NCI-H1694 (cell line): ENCODE results near the gene TMPRSS3.

Experiments
- DNase-seq: peaks from one replicate; lab custom pipeline; 2025; lab: John Stamatoyannopoulos, UW

The TMPRSS3 gene

GRCh38 chr21:42350318-42350910 is 45.4 kb downstream of the TMPRSS3 start:
- no peak for DNase-seq

DNA sequence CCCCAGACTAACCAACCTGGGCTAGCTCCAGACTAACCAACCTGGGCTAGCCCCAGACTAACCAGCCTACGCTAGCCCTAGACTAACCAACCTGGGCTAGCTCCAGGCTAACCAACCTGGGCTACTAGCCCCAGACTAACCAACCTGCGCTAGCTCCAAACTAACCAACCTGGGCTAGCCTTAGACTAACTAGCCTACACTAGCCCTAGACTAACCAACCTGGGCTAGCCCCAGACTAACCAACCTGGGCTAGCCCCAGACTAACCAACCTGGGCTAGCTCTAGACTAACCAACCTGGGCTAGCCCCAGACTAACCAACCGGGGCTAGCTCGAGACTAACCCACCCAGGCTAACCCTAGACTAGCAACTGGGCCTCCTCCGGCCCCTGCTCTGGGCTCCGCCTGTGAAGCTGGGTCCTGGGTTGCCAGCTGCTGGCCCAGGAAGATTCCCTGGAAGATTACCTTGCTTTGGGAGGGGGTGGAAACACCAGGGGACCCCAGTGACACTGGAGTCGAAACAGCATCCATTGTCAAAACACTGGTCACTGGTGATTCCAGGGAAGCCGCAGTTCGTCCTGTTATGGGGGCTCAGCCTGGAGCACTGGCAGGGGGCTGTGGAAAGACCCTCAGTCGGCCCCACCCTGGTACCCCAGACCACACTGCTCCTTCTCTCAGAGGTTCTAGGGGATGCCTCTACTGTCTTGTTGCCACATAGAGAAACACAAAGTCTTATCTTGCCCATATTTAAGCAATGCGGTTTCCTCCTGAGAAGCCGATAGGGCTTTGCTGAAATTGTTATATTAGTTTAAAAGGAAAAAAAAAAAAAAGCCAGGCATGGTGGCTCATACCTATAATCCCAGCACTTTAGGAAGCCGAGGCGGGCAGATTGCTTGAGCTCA is 46.2 kb downstream of the TMPRSS3 start:
- DNase-seq, result no peak

GRCh38 chr21:42348762-42349161 is 47.1 kb downstream of the TMPRSS3 start:
- no peak for DNase-seq

- no peak for DNase-seq
Observed at GRCh38 chr21:42347601-42348327, 48.1 kb downstream of the TMPRSS3 start.

DNA sequence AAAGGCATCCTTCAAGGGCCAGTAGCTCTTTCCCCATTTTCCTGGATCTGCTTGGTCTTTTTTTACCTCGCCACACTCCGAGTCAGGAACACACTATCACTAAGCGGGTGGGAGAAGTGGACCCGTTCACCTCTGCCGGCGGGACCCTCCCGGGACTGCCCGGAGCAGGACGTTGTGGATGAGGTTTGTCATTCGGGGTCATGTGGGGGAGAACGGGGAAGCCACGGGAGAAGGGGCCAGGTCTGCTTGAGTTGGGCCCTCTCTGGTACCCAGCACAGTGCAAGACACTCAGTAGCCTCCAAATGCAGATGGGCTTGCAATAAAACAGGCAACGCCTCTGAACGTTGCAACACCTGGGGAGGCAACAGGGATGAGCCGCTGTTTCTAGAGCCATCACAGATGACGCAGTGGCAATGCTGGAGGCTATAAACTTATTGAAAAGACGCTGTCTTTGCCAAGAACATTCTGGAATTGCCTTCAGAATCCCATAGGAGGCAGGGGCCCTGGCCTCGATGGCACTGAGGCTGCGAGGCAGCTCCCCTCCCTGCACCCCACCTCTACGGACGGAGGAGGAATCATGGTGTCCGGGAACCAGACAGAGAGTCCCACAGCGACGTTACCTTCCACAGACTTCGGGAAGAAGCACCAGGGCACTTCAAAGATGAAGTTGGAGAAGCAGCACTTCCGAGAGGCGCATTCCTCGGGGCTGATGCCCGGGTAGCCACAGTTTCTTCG is 48.8 kb downstream of the TMPRSS3 start:
- DNase-seq, result no peak

DNA sequence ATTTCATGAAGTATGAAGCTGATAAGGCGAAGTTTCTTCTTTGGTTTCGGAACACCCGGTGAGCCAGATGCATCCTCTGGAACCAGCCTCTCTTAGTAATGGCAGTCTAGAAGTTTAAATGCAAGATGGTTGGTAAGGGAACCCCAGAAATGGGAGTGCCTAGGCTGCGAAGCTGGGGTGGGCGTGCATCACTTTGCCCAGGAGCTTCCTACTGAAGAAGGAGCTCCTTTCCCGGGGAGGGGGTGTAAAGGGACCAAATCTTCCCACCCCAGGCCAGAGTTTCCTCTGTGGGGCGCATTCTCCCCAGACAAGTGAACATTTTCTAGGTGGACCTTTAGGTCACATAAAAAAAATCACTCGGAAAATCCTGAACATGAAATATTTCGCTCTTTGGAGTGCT is 49.4 kb downstream of the TMPRSS3 start:
- DNase-seq, result no peak

GRCh38 chr21:42344631-42345030 is 51.2 kb downstream of the TMPRSS3 start:
- no peak for DNase-seq

- DNase-seq, result no peak
Observed at GRCh38 chr21:42343963-42344510, 51.8 kb downstream of the TMPRSS3 start.

DNA sequence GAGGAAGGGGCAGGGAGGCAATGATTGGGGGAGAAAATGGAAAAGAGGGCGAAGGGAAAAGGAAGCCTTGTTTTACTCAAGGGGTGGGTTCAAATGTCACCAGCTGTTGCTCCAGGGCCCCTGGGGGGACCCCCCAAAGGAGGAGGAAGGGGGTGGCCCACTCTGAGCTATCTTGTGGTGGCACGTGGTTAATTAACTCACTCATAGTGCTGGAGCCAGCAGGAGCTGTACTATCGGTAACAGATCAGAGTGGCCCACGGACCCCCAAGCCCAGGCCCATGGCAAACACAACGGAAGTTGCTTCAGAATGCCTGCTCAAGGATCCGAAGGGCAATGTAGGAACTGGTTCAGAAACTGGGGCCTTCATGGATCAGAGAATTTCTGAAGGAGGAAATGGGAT is 52.3 kb downstream of the TMPRSS3 start:
- no peak for DNase-seq

DNA sequence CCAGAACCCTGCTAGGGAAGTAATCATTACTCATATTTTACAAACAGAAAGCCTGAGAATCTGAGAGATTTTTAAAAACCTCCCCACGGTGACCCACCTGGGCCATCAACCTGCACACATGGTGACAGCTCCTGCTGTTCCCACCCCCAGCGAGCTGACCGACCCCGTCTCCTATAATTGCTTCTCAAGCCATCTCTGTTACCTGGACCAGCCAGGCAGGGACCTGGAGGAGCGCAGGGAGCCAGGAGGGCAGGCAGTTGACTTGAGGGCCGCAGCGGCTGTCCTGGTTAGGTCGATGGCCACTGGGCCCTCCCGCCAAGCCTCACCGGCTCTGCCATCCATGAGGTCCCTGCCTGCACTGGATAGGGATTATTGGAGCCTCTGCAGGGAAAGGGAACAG is 52.8 kb downstream of the TMPRSS3 start:
- DNase-seq, result no peak

DNA sequence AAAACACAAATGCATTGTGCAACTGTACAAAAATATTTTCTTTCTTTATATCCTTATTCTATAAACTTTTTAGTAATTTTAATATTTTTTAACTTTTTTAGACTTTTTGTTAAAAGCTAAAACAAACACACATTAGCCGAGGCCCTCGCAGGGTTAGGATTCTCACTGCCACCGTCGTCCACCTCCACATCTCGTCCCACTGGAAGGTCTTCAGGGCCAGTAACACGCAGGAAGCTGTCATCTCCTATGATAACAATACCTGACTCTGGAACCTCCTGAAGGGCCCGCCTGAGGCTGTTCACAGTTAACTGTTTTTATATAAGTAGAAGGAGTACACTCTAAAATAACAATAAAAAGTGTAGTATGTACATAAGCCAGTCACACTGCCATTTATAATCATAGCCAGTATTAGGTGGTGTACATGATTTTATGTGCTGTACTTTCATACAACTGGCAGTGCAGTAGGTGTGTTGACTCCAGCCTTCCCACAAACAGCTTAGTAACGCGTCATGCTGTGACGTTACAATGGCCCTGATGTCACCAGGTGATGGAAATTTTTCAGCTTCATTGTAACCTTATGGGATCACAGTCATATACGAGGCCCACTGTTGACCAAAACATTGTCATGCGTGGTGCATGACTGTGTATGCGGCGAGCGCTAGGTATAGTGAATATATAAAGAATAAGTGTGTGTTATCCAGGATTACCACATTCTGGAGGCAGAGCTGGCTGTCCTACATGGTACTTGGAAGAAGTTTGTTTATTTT is 53.9 kb downstream of the TMPRSS3 start:
- DNase-seq, result no peak

- no peak for DNase-seq
Observed at GRCh38 chr21:42340187-42341050, 55.4 kb downstream of the TMPRSS3 start.

DNA sequence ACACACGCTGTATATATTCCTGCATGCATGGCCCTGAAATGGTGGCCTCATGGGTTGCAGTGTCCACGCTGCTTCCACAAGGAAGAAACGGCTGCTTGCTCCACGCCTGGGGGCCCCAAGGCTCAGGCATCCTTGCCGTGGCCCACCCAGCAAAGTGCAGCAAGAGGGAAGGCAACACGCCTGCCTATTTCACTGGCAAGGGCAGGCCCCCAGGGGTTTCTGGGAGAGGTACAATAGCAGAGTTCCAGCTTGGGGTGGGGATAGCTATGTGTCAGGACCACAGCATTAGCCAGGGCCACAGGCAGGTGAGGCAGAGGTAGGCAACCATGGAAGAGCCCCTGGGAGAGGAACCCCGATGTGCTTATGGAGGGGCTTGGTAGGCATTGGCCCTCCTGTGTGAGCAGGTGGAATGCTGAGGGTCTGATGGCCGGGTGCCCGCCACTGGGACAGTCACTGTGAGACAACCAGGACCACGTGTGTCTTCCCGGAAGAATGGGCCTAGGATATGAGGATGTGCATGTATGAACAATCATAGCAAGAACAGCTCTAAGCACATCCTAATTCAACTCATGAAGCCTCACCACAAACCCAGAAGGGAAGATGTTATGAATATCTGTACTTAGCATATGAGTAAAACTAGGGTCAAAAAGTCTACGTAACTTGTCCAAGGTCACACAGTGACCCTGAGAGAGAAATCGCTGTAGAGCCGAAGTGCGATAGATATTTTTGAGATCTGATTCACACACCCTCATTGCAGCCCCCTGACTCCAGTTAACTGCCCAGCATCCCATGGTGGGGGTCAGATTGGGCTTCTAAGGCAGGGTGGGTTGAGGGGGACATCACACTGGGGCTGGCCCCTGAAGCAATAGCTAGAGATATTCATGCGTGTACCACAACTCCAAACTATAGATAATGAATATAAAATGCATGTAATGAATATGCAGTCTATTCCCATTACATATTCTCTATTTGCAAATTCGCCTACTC is 56.8 kb downstream of the TMPRSS3 start:
- DNase-seq, result no peak

DNA sequence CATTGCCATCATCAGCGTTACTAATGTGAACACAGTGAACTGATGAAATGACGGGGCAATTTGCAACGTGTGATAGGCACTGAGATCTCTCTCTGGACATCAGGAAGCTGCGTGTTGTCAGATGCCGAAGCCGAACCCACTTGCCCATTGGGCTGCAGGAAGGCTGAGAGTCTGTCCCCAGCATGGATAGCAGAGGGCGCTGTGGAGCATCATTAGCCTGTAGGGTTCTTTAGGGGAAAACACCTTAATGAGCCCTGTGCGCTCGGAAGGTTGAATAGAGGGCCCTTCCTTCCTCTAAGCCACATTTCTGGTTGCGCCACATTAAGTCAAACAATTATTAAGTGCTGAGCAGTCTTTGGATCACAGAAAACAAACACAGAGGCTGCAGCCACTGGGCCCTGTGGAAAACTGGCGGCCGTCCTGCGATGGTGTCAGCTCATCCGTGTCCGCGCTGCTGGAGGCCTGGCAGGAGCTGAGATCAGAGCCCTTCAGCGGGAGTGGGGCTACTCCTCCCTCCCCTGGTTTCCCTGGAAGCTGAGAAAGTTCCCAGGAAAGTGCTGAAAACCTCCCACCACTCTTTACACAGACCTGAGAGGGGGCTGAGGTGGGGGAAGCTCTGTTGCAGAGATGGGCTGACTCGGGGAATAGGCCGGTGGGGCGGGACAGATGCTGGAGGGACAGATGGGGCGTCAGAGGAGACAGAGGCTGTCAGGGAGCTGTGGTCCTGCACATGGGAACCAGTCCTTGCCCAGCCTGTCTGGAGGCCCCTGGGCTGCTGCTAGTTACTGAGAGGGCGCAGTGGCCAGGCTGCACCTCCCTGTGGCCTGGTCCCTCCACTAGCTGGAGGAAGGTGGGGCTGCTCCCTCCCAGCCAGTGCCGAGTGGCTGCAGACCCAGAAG is 57.8 kb downstream of the TMPRSS3 start:
- DNase-seq, result peak; percentile 88

- DNase-seq, result no peak
Observed at GRCh38 chr21:42337276-42337675, 58.6 kb downstream of the TMPRSS3 start.

DNA sequence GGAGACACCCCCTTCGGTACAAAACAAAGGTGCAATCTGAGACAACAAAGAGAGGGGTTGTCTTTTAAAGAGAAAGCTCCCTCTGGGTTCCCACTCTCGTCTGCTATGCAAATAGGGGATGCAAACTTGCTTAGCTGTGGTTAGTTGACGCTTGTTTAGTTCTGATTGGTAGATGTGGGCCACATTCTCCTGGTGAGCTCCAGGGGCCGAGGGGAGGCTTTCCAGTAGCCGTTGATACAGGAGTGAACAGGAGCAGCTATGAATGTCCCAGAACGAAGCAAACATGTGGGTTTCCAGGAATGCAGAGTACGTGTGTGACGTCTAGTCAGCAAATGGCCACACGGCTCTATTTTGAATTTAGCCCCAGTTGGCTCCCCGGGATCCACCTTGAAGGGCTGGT is 59.8 kb downstream of the TMPRSS3 start:
- no peak for DNase-seq

DNA sequence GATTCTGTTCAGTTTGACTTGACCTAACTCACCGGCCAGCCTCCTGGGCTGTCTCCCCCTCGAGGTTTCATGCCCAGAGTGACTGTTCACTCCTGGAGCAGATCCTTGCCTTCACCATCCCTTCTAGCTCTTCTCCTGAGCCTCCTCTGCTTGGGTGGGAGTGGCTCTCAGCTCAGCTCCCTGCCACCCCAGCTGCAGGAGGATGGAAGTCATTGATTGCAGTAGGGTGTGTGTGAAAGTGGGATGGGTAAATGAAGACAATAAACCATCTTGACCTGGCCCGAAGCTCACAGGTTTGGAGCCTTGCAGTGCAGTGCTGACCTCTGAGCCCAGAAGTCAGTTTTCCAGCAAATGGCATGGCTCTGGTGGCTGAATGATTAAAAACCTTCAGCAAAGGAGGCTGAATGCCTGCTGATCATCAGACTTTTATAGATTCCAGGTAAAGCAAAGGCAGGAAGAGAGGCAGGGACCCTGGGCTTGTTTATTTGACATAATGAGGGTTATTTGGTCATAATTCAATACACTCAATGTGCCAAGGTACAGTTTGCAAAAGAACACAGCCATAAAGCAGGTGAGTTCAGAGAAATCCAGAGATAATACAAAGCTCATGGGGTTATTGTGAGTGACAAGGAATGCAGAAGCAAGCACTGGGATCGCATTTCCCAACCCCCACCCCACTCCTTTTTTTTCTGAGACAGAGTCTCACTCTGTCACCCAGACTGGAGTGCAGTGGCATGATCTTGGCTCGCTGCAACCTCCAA is 63.1 kb downstream of the TMPRSS3 start:
- DNase-seq, result no peak
